Measurements from ENCODE around the gene ACOT2.

The ACOT2 gene

DNA sequence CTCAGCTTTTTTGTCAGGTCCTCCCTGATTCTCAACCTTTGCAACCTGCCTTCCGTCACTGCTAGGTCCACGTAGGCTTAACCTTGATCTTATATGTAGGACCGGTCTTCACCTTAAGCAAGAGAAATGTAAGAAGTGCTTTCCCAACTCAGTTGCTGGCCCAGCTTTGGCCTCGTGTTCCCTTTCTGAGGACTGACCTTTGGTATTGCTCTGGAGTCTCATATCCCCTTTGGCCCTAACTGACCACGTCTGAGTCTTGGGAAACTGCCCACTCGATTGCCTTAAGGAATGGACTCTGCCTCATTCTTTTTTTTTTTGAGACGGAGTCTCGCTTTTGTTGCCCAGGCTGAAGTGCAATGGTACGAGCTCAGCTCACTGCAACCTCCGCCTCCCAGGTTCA is 51.3 kb downstream of the ACOT2 start:
- DNase-seq, result no peak

DNA sequence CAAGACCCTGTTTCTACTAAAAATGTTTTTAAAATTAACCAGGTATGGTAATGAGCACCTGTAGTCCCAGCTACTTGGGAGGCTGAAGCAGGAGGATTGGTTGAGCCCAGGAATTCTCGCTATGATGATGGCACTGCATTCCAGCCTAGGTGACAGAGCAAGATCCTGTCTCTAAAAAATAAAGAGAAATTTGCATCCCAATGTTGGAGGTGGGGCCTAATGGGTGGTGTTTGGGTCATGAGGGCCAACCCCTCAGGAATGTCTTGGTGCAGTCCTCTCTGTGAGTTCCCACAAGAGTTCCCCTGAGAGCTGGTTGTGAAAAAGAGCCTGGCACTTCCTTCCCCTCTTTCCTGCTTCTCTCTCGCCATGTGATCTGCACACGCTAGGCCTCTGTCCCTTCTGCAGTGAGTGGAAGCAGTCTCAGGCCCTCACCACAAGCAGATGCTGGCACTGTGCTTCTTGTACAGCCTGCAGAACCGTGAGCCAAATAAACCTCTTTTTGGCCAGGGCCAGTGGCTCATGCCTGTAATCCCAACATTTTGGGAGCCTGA is 54.6 kb downstream of the ACOT2 start:
- DNase-seq, result no peak
